DMS53 (cell line): ENCODE results near the gene CDKN2A.

Experiments used
- DNase-seq: peaks from one replicate; lab custom pipeline; 2025; lab: John Stamatoyannopoulos, UW

Gene CDKN2A

DNA sequence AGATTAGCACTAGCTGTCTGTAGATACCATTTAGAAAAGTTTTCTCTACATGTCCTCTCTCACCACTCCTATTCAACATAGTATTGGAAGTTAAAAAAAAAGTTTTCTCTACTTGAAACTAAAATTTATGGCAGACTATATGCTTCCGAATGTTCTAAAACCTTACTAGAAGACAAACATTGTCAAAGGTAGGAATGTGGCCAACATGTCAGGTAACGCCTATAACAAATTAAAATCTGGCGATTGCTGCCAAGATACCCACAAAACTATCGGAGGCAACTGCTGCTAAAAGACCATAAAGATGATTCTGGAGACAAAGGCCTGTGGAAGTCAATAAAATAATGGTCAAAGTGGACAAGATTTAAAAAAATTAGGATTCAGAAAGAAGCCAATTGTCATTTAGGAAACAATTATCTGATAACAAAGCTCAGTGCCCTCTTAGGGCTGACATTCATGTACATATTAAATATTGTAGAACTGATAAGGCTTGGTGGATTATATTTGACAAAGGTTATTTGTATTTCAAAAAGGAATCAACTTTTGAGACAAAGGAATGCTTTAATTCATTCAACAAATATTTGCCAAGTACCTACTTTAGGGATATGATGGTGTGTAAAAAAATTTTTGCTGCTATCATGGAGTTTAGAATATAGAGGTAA, 52.7 kb downstream of the CDKN2A start:
- no peak for DNase-seq

GRCh38 chr9:21936161-21936560, 58.0 kb downstream of the CDKN2A start:
- DNase-seq, result no peak

DNA sequence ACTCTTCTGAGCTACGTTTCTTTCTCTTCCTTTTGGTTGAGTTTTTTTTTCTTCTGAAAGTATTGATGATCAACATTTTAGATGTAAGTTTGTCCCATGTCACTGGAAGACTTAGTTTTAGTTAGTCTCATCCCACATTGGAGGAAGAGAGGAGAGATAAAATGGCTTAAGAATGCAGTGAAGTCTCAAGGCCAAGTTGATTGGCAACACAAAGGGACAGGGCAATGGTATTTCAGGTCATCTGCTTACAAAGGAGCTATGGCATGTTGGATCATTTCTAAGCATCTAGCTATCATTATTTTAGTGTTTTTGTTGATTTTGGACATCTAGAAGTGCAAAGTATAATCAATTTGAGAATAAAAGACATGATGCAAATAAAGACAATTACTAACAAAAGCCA, 58.6 kb downstream of the CDKN2A start:
- DNase-seq, result no peak

DNA sequence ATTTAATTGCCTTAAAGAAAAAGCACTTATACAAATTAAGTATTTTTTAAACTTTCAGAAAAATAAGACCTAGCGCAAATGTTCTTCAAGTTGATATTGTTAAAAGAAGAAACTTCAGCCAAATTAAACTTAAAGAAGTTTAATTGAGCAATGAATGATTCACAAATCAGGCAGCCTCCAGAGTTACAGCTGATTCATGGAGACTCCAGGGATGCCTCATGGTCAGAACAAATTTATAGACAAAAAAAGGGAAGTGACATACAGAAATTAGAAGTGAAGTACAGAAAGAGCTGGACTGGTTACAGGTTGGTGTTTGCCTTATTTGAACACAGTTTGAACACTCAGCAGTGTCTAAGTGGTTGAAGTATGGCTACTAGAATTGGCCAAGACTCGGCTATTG, 60.3 kb downstream of the CDKN2A start:
- no peak for DNase-seq

- no peak for DNase-seq
Measured at GRCh38 chr9:21933281-21933680, 60.9 kb downstream of the CDKN2A start.

- DNase-seq, result no peak
Measured at GRCh38 chr9:21931428-21931827, 62.8 kb downstream of the CDKN2A start.

GRCh38 chr9:21927752-21928151, 66.4 kb downstream of the CDKN2A start:
- no peak for DNase-seq

- no peak for DNase-seq
Measured at GRCh38 chr9:21923694-21924093, 70.5 kb downstream of the CDKN2A start.

- DNase-seq, result peak; percentile 76
Measured at GRCh38 chr9:21919377-21920362, 74.5 kb downstream of the CDKN2A start.
